GM18507 (cell line): ENCODE data around the gene SDK1.
"Not testable (repeated sequence)": the region's sequence is repeated elsewhere in the genome, so short reads cannot be mapped to it uniquely, and the experiment has no call there.

Experiments used
- DNase-seq: peaks from one replicate; pipeline ENCODE4 v3.0.0; 2011; ENCODE audit warnings: low read depth; ENCODE audit not compliant: insufficient read length; ENCODE audit errors: extremely low spot score
- FAIRE-seq: peaks from 2 replicates; lab custom pipeline; 2011; peaks lifted over from hg19 to GRCh38; lab: Jason Lieb, UNC

Gene SDK1

DNA sequence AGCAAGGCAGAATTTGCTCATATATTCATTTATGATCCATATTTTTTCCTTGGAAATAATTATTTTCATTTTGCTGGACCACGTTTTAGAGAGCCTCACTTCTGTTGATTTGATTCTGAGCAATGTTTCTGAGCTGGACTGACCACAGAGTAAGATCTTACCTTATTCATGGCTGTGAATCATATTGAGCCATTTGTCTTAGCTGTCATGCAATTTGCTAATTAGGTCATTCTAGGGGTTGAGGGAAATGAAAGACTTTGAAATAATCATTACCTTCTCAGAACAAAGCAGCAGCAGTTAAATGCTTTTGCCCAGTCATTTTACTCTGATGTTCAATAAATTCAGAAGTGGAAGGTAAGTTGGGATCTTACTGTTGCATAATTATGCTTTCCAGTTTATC lies 251.4 kb downstream of the SDK1 start:
- DNase-seq (no peak), FAIRE-seq (no peak)

DNA sequence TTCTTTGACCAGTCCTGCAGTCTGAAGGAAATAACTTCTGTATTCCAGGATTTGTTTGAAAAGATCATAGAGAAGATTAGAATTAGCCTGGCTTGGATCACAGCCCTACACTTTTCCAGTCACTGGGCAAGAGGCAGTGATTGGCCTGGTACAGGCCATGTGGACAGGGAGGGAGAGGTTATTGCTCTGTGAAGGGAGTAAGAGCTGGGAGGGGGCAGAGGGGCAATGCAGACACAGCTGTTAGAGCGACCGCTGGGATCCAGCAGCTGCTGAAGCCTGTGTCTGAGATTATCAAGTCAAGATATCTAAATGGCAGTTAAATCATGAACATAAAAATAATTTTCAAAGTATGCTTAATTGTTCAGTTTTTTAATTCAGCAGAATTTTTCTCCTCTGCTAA lies 257.3 kb downstream of the SDK1 start:
- FAIRE-seq, result no peak
- DNase-seq, result no peak

DNA sequence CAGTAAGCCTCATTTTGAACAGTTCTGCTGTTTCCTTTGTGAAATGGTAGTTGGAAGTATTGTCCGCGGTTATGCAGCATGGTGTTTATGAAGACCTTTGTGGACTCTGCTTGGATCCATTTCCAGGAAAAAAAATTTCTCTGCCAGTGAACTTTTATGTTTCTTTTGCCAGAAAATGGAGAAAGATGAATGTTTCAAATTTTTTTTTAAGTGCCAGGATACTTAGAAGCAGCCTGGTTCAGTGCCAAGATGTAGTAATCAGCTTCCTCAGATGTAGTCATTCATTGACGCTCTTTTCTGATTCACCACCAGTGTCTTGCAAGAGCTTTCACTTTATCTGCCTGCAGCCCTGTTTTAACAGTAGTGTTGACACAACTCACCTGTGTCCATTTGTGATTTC lies 258.2 kb downstream of the SDK1 start:
- FAIRE-seq, result no peak

DNA sequence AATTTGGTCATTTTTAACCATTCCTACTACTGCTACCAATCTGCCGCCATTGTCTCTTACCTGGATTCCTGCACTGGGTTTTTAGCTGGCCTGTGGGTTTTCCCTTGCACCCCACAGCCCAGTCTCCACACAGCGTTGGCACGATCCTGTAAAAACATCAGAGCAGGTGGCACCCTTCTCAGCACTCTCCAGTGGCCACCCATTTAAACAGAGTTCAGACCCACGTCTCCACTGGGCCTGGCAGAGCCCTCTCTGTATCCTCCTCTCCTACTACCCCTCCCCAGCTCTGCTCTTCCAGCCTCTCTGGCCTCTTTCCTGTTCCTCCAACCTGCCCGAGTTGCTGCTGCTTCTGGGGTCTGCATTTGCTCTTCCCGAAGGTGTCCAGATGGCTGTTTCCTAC lies 259.4 kb downstream of the SDK1 start:
- FAIRE-seq, result no peak
- no peak for DNase-seq

More for the DNA sequence above, 258.2 kb downstream of the SDK1 start:
- DNase-seq, result no peak

- DNase-seq (no peak), FAIRE-seq (no peak)
Measured at GRCh38 chr7:3561932-3562331, 260.9 kb downstream of the SDK1 start.

GRCh38 chr7:3564231-3564630 lies 263.2 kb downstream of the SDK1 start:
- DNase-seq, result no peak
- FAIRE-seq, result no peak

DNA sequence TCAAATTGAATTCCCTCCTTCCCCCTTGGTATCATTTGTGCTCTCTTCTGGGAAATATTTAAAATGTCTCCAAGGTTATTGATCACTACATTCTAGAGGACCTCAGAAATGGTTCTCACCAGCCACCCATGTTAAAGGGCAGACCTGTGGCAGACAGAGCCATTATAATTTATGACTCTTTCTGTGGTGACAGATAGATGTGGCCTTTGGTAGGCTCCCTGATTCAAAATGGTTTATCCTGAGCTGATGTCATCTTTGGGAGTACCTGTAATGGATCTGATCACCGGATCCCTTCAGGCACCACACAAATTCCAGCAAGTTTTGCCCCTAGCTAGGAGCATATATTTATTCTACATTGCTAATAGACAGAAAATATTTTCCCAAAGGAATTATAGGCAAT lies 267.5 kb downstream of the SDK1 start:
- DNase-seq (no peak), FAIRE-seq (no peak)

DNA sequence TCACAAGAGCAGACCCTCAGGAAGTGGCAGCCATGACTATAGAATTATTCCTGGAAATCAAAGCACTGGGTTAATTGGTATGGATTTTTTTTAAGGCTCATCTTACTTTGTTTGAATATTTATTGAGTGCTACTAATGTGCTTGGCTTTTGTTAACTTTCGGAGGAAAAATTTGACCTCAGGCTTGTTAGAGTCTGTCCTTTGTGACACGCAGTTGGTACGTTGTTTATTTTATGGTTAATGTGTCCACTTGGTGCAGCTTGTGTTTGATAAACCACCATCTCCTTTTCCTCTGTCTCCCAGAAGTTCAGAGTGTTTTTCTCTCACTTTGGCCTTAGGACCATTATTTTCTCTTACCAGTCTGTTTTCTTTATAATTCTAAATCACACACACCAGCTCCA lies 268.6 kb downstream of the SDK1 start:
- FAIRE-seq, result no peak
- DNase-seq, result no peak

DNA sequence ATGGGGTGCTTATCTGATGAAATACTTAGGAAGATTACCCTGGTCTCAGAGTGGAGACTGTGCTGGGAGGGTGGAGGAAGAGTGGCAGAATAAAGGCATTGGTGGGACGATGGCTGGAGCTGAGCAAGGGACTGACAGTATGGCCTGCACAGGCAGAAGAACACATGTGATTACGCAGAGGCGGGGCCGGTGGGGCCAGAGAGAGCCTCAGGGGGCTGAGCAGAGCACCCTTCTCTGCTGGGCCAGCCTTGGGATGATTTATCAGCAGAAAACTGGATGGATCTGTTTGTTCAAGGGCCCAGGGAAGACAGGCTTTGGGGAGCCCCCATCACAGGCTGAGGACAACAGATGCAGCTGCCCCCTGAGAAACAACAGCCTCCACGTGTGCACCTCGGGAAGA lies 272.1 kb downstream of the SDK1 start:
- DNase-seq (no peak), FAIRE-seq (no peak)

- FAIRE-seq, result no peak
- no peak for DNase-seq
Measured at GRCh38 chr7:3574386-3574785, 273.3 kb downstream of the SDK1 start.

DNA sequence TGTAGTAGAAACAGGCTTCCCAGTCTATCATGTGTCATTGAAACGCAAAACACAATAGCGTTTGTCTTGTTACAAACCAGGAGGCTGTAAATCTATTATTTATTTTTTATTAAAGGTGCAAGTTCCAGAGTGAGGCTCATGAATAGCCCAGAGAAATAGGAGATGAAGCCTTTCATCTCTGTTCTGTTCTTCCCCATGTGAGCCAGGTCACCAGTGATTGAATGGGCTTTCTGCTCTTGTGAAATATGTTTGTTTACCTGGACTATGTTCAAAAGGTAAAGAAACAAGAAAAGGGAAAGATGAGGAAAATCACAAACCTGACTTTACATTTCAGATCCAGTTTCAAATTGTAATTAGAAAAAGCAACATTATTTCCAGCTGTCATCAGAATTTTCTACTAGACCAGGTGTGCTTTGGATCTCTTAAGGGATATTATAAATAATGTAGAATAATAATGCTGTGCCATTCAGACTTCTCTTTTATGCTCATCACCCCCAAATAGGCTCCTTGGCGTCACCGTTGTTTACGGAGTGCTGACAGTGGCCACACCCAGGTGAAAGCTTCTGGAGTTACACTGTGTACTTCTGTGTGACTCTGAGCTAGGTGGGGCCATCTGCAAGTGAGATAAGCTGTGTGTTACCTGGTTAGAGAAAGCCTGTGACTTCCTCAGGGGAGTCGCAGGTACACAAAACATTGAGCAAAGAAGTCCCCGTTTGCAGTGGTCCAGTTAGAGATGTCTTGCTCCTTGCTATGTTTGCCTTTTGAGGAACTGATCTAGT lies 274.9 kb downstream of the SDK1 start:
- DNase-seq (no peak), FAIRE-seq (no peak)

GRCh38 chr7:3578399-3578798 lies 277.3 kb downstream of the SDK1 start:
- no peak for FAIRE-seq
- DNase-seq, result no peak

GRCh38 chr7:3579638-3580219 lies 278.7 kb downstream of the SDK1 start:
- no peak for FAIRE-seq

DNA sequence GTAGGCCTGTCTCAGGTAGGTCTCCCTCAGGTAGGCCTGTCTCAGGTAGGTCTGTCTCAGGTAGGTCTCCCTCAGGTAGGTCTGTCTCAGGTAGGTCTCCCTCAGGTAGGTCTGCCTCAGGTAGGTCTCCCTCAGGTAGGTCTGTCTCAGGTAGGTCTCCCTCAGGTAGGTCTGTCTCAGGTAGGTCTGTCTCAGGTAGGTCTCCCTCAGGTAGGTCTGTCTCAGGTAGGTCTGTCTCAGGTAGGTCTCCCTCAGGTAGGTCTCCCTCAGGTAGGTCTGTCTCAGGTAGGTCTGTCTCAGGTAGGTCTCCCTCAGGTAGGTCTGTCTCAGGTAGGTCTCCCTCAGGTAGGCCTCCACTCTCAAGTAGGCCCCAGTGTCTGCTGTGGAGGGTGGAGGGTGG lies 281.1 kb downstream of the SDK1 start:
- not testable (repeated sequence) for DNase-seq, FAIRE-seq

More at GRCh38 chr7:3579638-3580219, 278.7 kb downstream of the SDK1 start:
- DNase-seq, result no peak

DNA sequence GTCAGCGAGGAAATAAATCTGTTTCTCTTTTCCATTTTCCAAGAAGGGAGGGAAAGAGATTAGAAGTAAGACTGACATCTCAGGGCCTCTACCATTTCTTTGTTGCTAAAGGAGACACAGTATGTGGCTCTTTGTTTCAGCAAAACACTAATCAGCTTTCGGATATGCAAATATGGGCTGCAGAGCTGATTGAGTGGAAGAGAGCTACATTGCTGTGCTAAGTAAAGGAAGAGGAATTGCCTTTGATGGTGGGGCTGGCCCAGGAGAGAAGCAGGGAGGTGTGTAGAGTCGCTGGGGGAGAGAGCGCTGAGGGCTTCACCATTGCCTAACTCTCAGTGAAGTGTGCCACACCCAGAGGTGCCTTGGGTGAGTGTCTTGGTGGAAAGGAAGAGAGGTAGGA lies 284.8 kb downstream of the SDK1 start:
- no peak for FAIRE-seq
- no peak for DNase-seq

GRCh38 chr7:3588341-3588740 lies 287.3 kb downstream of the SDK1 start:
- FAIRE-seq (no peak), DNase-seq (no peak)

DNA sequence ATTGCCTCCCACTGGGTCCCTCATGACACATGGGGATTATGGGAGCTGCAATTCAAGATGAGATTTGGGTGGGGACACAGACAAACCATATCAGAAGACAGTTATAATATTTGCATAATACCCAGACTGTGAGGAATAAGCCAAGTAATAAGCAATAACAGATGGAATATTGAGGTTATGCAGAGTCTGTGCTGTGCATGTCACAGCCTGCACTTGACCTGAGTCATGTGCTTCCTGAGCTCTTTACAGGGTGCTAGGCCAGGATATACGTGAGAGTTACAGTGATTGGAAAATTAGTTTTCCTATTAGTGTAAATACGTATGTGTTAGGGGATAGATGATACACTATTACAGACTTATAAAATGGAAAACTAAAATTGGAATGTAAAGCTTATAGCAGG lies 288.7 kb downstream of the SDK1 start:
- no peak for DNase-seq

DNA sequence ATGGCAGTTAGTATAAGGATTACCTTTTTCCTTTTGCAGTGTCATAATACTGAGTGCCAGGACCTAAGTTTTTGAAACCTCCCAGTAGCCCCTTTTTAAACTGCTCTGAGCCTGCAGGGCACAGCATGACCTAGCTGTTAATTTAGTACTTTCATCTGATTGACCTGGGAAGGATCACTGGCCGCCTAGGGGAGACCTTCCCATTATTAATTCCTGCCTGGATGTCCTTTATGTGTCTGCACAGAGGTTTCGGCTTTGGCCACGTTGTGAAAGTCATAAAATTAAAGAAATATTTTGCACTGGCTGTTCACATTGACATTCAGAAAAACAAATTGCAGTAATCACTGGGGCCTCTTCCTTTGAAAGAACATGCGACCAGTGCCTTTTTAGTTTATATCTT lies 290.2 kb downstream of the SDK1 start:
- FAIRE-seq, result no peak
- no peak for DNase-seq

More for the DNA sequence above, 288.7 kb downstream of the SDK1 start:
- FAIRE-seq, result no peak

GRCh38 chr7:3591944-3592343 lies 290.9 kb downstream of the SDK1 start:
- FAIRE-seq (no peak), DNase-seq (no peak)

GRCh38 chr7:3592401-3593134 lies 291.5 kb downstream of the SDK1 start:
- DNase-seq, result no peak
- no peak for FAIRE-seq

DNA sequence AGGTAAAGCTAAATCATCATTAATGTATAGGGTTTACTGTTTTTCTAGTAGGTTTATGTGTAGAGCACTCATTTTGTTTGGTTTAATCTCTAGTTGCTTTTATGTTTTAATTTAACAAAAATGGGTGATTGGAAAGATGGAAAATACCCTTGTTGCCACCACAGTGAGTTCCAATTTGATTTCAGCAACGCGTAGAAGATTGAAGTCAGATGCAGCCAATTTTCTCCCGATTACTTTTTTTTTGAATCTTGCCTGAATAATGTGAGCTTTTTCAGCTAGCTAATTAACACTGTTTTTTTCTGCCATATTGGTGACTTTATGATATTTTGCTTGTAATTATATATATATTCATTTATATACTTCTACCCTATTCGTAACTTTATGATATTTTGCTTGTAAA lies 293.8 kb downstream of the SDK1 start:
- no peak for FAIRE-seq
- DNase-seq, result no peak
